ENCODE results near the gene SLC16A1. TPM values are rescaled to one million over a fixed set of nuclear protein-coding genes. Genes with fewer than 3 reads are reported as not detected.

The SLC16A1 gene
- total and polyA plus RNA-seq, 2 donors (not counting 3 experiments of a cell fraction or from before 2014, with no cell fraction given) = 148 to 188 TPM

GRCh38 chr1:112933820-112934571, 22.0 kb downstream of the SLC16A1 start:
- no peak for DNase-seq (ENCODE audit: low read depth, low spot score)
- H4K20me1 ChIP-seq (replicated peaks; ENCODE audit: control insufficient read depth, extremely low read depth, insufficient read depth, low read length) = no peaks in the 10 kb centered on the region
- H2AFZ ChIP-seq (ENCODE audit: low read depth, low read length) = no peak overlapping the region
- no peak overlapping the region for H3K27ac ChIP-seq (ENCODE audit: insufficient read depth, low read depth, low read length)
- ChIA-PET POLR2A (no interaction called here), CTCF (interaction anchor here (1.8 to 2.0 kb wide), 2 partner anchors 9 to 139 kb away, joined by 7 to 9 read pairs; partner anchors contain the start of gene LRIG2)
- H3K9me3 ChIP-seq (replicated peaks; ENCODE audit: control insufficient read depth, insufficient read depth, low read length) = no peaks in the 10 kb centered on the region
- H3K36me3 ChIP-seq (ENCODE audit: control insufficient read depth in 2 of 2, extremely low read depth in 1 of 2, insufficient read depth in 2 of 2, low read length in 2 of 2) = peaks cover 0 to 4% of the 10 kb centered on the region in 2 experiments
- dilution Hi-C loops (cut with MboI; ENCODE audit: extremely low pct_ligation_motif_present, low sequenced_read_pairs) (no loop called here), intact Hi-C loops (cut with micrococcal nuclease) (no loop called here)
- FAIRE-seq = no peak
- no peak overlapping the region for H3K4me2 ChIP-seq (ENCODE audit: insufficient read depth, low read length)
- TF ChIP-seq EZH2 (IDR thresholded peaks at IDR 0.05; ENCODE audit: borderline replicate concordance, low read depth, low read length, severe bottlenecking) = no peak
- no peak for TF ChIP-seq POLR2AphosphoS5 (IDR thresholded peaks at IDR 0.05; ENCODE audit: insufficient read depth, low read depth, low read length)
- TF ChIP-seq GATA2 (IDR thresholded peaks at IDR 0.05; ENCODE audit: insufficient read depth, insufficient read length, low read depth, low read length) = no peak
- TF ChIP-seq JUN (IDR thresholded peaks at IDR 0.05; ENCODE audit: borderline replicate concordance, insufficient read depth, insufficient read length, low read depth) = no peak
- TF ChIP-seq POLR2A (IDR thresholded peaks at IDR 0.05; ENCODE audit: low read depth, low read length) = no peak
- no peak for TF ChIP-seq MAX (IDR thresholded peaks at IDR 0.05; ENCODE audit: insufficient read depth, insufficient read length)
- no peak for TF ChIP-seq FOS (IDR thresholded peaks at IDR 0.05; ENCODE audit: borderline replicate concordance, insufficient read depth, low read length)
- TF ChIP-seq MYC (IDR thresholded peaks at IDR 0.05; ENCODE audit: low read depth, low read length) = no peak
- TF ChIP-seq CTCF (IDR thresholded peaks at IDR 0.05; ENCODE audit: extremely low read depth in 1 of 2, insufficient read depth in 1 of 2, low read depth in 1 of 2, low read length in 2 of 2) = no peak
- H3K9me1 ChIP-seq (replicated peaks; ENCODE audit: control insufficient read depth, extremely low read depth, insufficient read depth, low read length) = no peaks in the 10 kb centered on the region
- no peak overlapping the region for H3K9ac ChIP-seq (replicated peaks; ENCODE audit: extremely low read depth, insufficient read depth, low read length)
- peaks cover 32% of the 10 kb centered on the region for H3K4me1 ChIP-seq (ENCODE audit: control insufficient read depth, extremely low read depth, insufficient read depth, low read length)
- BruUV-seq (replicated peaks) = no TSS peak
- no peak overlapping the region for H3K4me3 ChIP-seq (replicated peaks in 1 of 3; ENCODE audit: insufficient read depth in 1 of 3, low read depth in 1 of 3, low read length in 3 of 3)
- no peaks in the 10 kb centered on the region for H3K27me3 ChIP-seq (ENCODE audit: control insufficient read depth in 2 of 2, insufficient read depth in 2 of 2, low read length in 2 of 2)
- peaks cover 88% of the 10 kb centered on the region for H3K79me2 ChIP-seq (ENCODE audit: control insufficient read depth, insufficient read depth, low read length)

Measured in endothelial cell of umbilical vein (primary cell).